Hepatocyte (in vitro differentiated cells): ENCODE measurements around the gene CSNK2B. TPM values are rescaled to one million over a fixed set of nuclear protein-coding genes. Genes with fewer than 3 reads are reported as not detected.

Experiments
- DNase-seq: peaks from one replicate; pipeline ENCODE4 v3.0.0-alpha.2; 2016; ENCODE audit warnings: low spot score
- H2AFZ ChIP-seq: fragments of 200-600 bp; sonication (generic); 2 replicates; pipeline ENCODE4 v1.6.0; 2016; ENCODE audit warnings: antibody characterized with exemption, mild to moderate bottlenecking
- H3K27ac ChIP-seq: fragments of 200-600 bp; sonication (generic); 2 replicates; pipeline ENCODE4 v1.5.1; 2016; ENCODE audit warnings: mild to moderate bottlenecking
- H3K27me3 ChIP-seq: fragments of 200-600 bp; sonication (generic); 2 replicates; pipeline ENCODE4 v1.6.1; 2016
- H3K36me3 ChIP-seq: fragments of 200-600 bp; sonication (generic); replicated peaks from 2 replicates; pipeline ENCODE4 v1.5.1; 2016; ENCODE audit warnings: low read depth; ENCODE audit not compliant: insufficient read depth
- H3K4me1 ChIP-seq: fragments of 200-600 bp; sonication (generic); 2 replicates; pipeline ENCODE4 v1.5.1; 2016; ENCODE audit warnings: mild to moderate bottlenecking, moderate library complexity; ENCODE audit not compliant: insufficient read depth
- H3K4me2 ChIP-seq: fragments of 200-600 bp; sonication (generic); 2 replicates; pipeline ENCODE4 v1.6.0; 2016
- H3K4me3 ChIP-seq: fragments of 200-600 bp; sonication (generic); 2 replicates; pipeline ENCODE4 v1.5.1; 2016; ENCODE audit warnings: mild to moderate bottlenecking
- H3K79me2 ChIP-seq: fragments of 200-600 bp; sonication (generic); 2 replicates; pipeline ENCODE4 v1.6.0; 2017; ENCODE audit warnings: mild to moderate bottlenecking
- H3K9me2 ChIP-seq: fragments of 200-600 bp; sonication (generic); replicated peaks from 2 replicates; pipeline ENCODE4 v1.6.0; 2017; ENCODE audit warnings: mild to moderate bottlenecking; ENCODE audit not compliant: insufficient read depth
- H3K9me3 ChIP-seq: fragments of 200-600 bp; sonication (generic); 2 replicates; pipeline ENCODE4 v1.5.1; 2016; ENCODE audit warnings: low read depth, mild to moderate bottlenecking
- H4K20me1 ChIP-seq: fragments of 200-600 bp; sonication (generic); 2 replicates; pipeline ENCODE4 v1.6.0; 2016; ENCODE audit warnings: mild to moderate bottlenecking; ENCODE audit not compliant: insufficient read depth, poor library complexity, severe bottlenecking
- CTCF ChIP-seq: fragments of 200-600 bp; sonication (generic); IDR thresholded peaks from 2 replicates; pipeline ENCODE4 v1.5.1; 2016; ENCODE audit warnings: antibody characterized with exemption, mild to moderate bottlenecking; ENCODE audit not compliant: poor library complexity
- EZH2 ChIP-seq: fragments of 200-600 bp; sonication (generic); IDR thresholded peaks from 2 replicates; pipeline ENCODE4 v1.6.1; 2016; ENCODE audit warnings: antibody characterized with exemption, mild to moderate bottlenecking, borderline replicate concordance
- EZH2phosphoT487 ChIP-seq: fragments of 200-600 bp; sonication (generic); IDR thresholded peaks from one replicate; pipeline ENCODE4 v1.6.1; 2018; ENCODE audit warnings: antibody characterized with exemption, mild to moderate bottlenecking, low read depth, moderate library complexity; ENCODE audit not compliant: unreplicated experiment, severe bottlenecking
- WGBS: methylation state at CpG from one replicate; pipeline ENCODE4 v1.1.6; 2016; ENCODE audit warnings: low lambda C conversion rate; ENCODE audit errors: missing lambda C conversion rate; 5-methylcytosine and 5-hydroxymethylcytosine counted together
- polyA plus RNA-seq: library from polyadenylated mRNA; unstranded; fragments of >200 nt; fragmentation: Nextera tagmentation; extraction: Ambion mirVana; gene quantifications from 2 replicates; pipeline ENCODE4 v1.2.1, GENCODE V29; 2016
- total RNA-seq: library from RNA; depleted of rRNA; stranded (reverse); fragments of >200 nt; gene quantifications from 2 replicates; pipeline ENCODE4 v1.2.3, GENCODE V29; 2014

Gene CSNK2B
- total and polyA plus RNA-seq, 2 experiments from 2014 or later = 155 to 181 TPM

- no peak overlapping the region for H3K4me3 ChIP-seq
- no peak overlapping the region for H2AFZ ChIP-seq
- H3K9me3 ChIP-seq = no peaks in the 10 kb centered on the region
- H3K4me2 ChIP-seq = no peak overlapping the region
- no peaks in the 10 kb centered on the region for H3K27me3 ChIP-seq
- no peaks in the 10 kb centered on the region for H3K79me2 ChIP-seq
- no peak overlapping the region for H3K27ac ChIP-seq
- TF ChIP-seq CTCF (no peak), EZH2phosphoT487 (no peak), EZH2 (no peak)
- no peaks in the 10 kb centered on the region for H4K20me1 ChIP-seq
- H3K36me3 ChIP-seq = no peaks in the 10 kb centered on the region
- H3K4me1 ChIP-seq = peaks cover 24% of the 10 kb centered on the region
- H3K9me2 ChIP-seq = no peaks in the 10 kb centered on the region
- 58% methylated on average over 4 of the region's 5 CpGs for WGBS
- no peak for DNase-seq
These were observed 44.8 kb downstream of the CSNK2B start for GRCh38 chr6:31710523-31711219.

GRCh38 chr6:31711233-31711632, 45.4 kb downstream of the CSNK2B start:
- TF ChIP-seq EZH2phosphoT487 = no peak
- no peak for TF ChIP-seq EZH2
- no peak for TF ChIP-seq CTCF
- Histone ChIP-seq H3K4me2 (no peak overlapping the region), H3K36me3 (no peaks in the 10 kb centered on the region), H3K4me1 (peaks cover 25% of the 10 kb centered on the region), H3K9me2 (no peaks in the 10 kb centered on the region), H3K27me3 (no peaks in the 10 kb centered on the region), H3K4me3 (no peak overlapping the region), H4K20me1 (no peaks in the 10 kb centered on the region), H3K79me2 (no peaks in the 10 kb centered on the region), H2AFZ (no peak overlapping the region), H3K27ac (no peak overlapping the region), H3K9me3 (no peaks in the 10 kb centered on the region)
- no peak for DNase-seq
- WGBS = 85% methylated on average over 8 of the region's 8 CpGs

GRCh38 chr6:31712296-31712695, 46.4 kb downstream of the CSNK2B start:
- Histone ChIP-seq H3K79me2 (no peaks in the 10 kb centered on the region), H3K4me1 (peaks cover 25% of the 10 kb centered on the region), H3K36me3 (no peaks in the 10 kb centered on the region), H3K4me2 (no peak overlapping the region), H3K27ac (no peak overlapping the region), H2AFZ (no peak overlapping the region), H3K4me3 (no peak overlapping the region), H3K9me3 (no peaks in the 10 kb centered on the region), H3K9me2 (no peaks in the 10 kb centered on the region), H4K20me1 (no peaks in the 10 kb centered on the region), H3K27me3 (no peaks in the 10 kb centered on the region)
- TF ChIP-seq EZH2phosphoT487 = no peak
- TF ChIP-seq CTCF = no peak
- no peak for TF ChIP-seq EZH2
- no peak for DNase-seq
- WGBS = 93% methylated on average over 8 of the region's 8 CpGs

GRCh38 chr6:31713465-31713864, 47.6 kb downstream of the CSNK2B start:
- no peaks in the 10 kb centered on the region for H3K9me3 ChIP-seq
- no peaks in the 10 kb centered on the region for H3K9me2 ChIP-seq
- peaks cover 25% of the 10 kb centered on the region for H3K4me1 ChIP-seq
- H3K79me2 ChIP-seq = no peaks in the 10 kb centered on the region
- H4K20me1 ChIP-seq = no peaks in the 10 kb centered on the region
- no peaks in the 10 kb centered on the region for H3K36me3 ChIP-seq
- peak overlapping the region; percentile 60 for H3K4me2 ChIP-seq
- DNase-seq = no peak
- peak overlapping the region; percentile 90 for H3K27ac ChIP-seq
- H3K4me3 ChIP-seq = no peak overlapping the region
- 59% methylated on average over 4 of the region's 4 CpGs for WGBS
- TF ChIP-seq CTCF (no peak), EZH2phosphoT487 (no peak), EZH2 (no peak)
- no peaks in the 10 kb centered on the region for H3K27me3 ChIP-seq
- peak overlapping the region; percentile 55 for H2AFZ ChIP-seq
